NCI-H2107 (cell line): ENCODE results near the gene OR2T29.
"Not testable (repeated sequence)": the region's sequence is repeated elsewhere in the genome, so short reads cannot be mapped to it uniquely, and the experiment has no call there.

Source experiments
- DNase-seq: peaks from one replicate; lab custom pipeline; 2025; lab: John Stamatoyannopoulos, UW

OR2T29 gene

GRCh38 chr1:248510217-248510616 is 52.4 kb downstream of the OR2T29 start:
- DNase-seq, result not testable (repeated sequence)

GRCh38 chr1:248507773-248508172 is 54.8 kb downstream of the OR2T29 start, which contains the start of gene OR2G6:
Gene OR2G6 (plus strand): TSS chr1:248508073. CDS start chr1:248521647, 13,574 bp downstream.
- not testable (repeated sequence) for DNase-seq
